ENCODE results near the gene IL17B. TPM values are rescaled to one million over a fixed set of nuclear protein-coding genes. Genes with fewer than 3 reads are reported as not detected.

The IL17B gene
- total and polyA plus RNA-seq, 2 of the 8 experiments (the other 6 are each of a cell fraction or from before 2014, with no cell fraction given), result 0.18 TPM; not detected in 1

- TF ChIP-seq CEBPB (IDR thresholded peaks at IDR 0.05; ENCODE audit: low read depth, low read length), result no peak
- TF ChIP-seq EGR1 (IDR thresholded peaks at IDR 0.05; ENCODE audit: borderline replicate concordance, low read depth, low read length), result no peak
- TF ChIP-seq SIX5 (IDR thresholded peaks at IDR 0.05; ENCODE audit: low read depth, low read length), result no peak
- no peak for TF ChIP-seq CREB1 (IDR thresholded peaks at IDR 0.05)
- no peak for TF ChIP-seq SAP30 (IDR thresholded peaks at IDR 0.05; ENCODE audit: insufficient read depth, insufficient replicate concordance, low read length)
- no peak for TF ChIP-seq SUZ12 (IDR thresholded peaks at IDR 0.05; ENCODE audit: low read length)
Observed at GRCh38 chr5:149383399-149383798, 4.3 kb upstream of the IL17B start (continued).

Data from H1 (cell line).